ENCODE results near the gene CFAP65. TPM values are rescaled to one million over a fixed set of nuclear protein-coding genes. Genes with fewer than 3 reads are reported as not detected.

The CFAP65 gene
- total RNA-seq, 1 experiment from 2014 or later: not detected

GRCh38 chr2:218981881-218982585 lies 59.3 kb downstream of the CFAP65 start:
- DNase-seq (ENCODE audit: extremely low read depth, low read depth): no peak

- no peak for DNase-seq (ENCODE audit: extremely low read depth, low read depth)
Observed at GRCh38 chr2:218981390-218981880, 59.9 kb downstream of the CFAP65 start.

GRCh38 chr2:218980735-218981389 lies 60.5 kb downstream of the CFAP65 start:
- DNase-seq (ENCODE audit: extremely low read depth, low read depth): no peak

GRCh38 chr2:218979846-218980734 lies 61.2 kb downstream of the CFAP65 start:
- peak; percentile 77 for DNase-seq (ENCODE audit: extremely low read depth, low read depth)

GRCh38 chr2:218975060-218975777 lies 66.1 kb downstream of the CFAP65 start:
- DNase-seq (ENCODE audit: extremely low read depth, low read depth): no peak

- no peak for DNase-seq (ENCODE audit: extremely low read depth, low read depth)
Observed at GRCh38 chr2:218970894-218971293, 70.4 kb downstream of the CFAP65 start.

GRCh38 chr2:218964041-218964771 lies 77.1 kb downstream of the CFAP65 start:
- peak; percentile 78 for DNase-seq (ENCODE audit: extremely low read depth, low read depth)

- no peak for DNase-seq (ENCODE audit: extremely low read depth, low read depth)
Observed at GRCh38 chr2:218963601-218964000, 77.7 kb downstream of the CFAP65 start.

- DNase-seq (ENCODE audit: extremely low read depth, low read depth): peak; percentile 94
Observed at GRCh38 chr2:218962859-218963492, 78.3 kb downstream of the CFAP65 start.

GRCh38 chr2:218961651-218962570 lies 79.4 kb downstream of the CFAP65 start:
- no peak for DNase-seq (ENCODE audit: extremely low read depth, low read depth)

- no peak for DNase-seq (ENCODE audit: extremely low read depth, low read depth)
Observed at GRCh38 chr2:218961229-218961628, 80.1 kb downstream of the CFAP65 start.

GRCh38 chr2:218960309-218961165 lies 80.8 kb downstream of the CFAP65 start:
- DNase-seq (ENCODE audit: extremely low read depth, low read depth): no peak

- DNase-seq (ENCODE audit: extremely low read depth, low read depth): no peak
Observed at GRCh38 chr2:218959761-218960308, 81.5 kb downstream of the CFAP65 start.

GRCh38 chr2:218959141-218959731 lies 82.1 kb downstream of the CFAP65 start, which contains the start of gene CDK5R2:
Gene CDK5R2, plus strand, starts transcription at chr2:218959666. Its CDS starts 155 bp downstream, at chr2:218959821.
- DNase-seq (ENCODE audit: extremely low read depth, low read depth): peak; percentile 84

GRCh38 chr2:218958276-218958675 lies 83.0 kb downstream of the CFAP65 start:
- no peak for DNase-seq (ENCODE audit: extremely low read depth, low read depth)

- no peak for DNase-seq (ENCODE audit: extremely low read depth, low read depth)
Observed at GRCh38 chr2:218957671-218958070, 83.6 kb downstream of the CFAP65 start.
